Liver (tissue), 3 donors: Measurements from ENCODE around the gene SEMA4D.

Experiments used
- ATF3 ChIP-seq: IDR thresholded peaks from 2 replicates; pipeline ENCODE4 v1.6.1; 2016; ENCODE audit warnings: antibody characterized with exemption
- CTCF ChIP-seq: fragments of 150-350 bp; IDR thresholded peaks from 2 replicates; pipeline ENCODE4 v1.5.1; 2017; ENCODE audit warnings: improper control_type of control experiment, low read depth, low read length; ENCODE audit not compliant: missing input control
- JUND ChIP-seq, 2 donors: IDR thresholded peaks; 2 replicates each; pipeline ENCODE4 v1.6.1; 2016; ENCODE audit warnings: antibody characterized with exemption in 2 of 2
- MAX ChIP-seq: IDR thresholded peaks from 2 replicates; pipeline ENCODE4 v1.6.1; 2016; ENCODE audit warnings: antibody characterized with exemption
- TAF1 ChIP-seq: conservative IDR thresholded peaks from 2 replicates; pipeline ENCODE4 v1.6.1; 2016; ENCODE audit warnings: antibody characterized with exemption, mild to moderate bottlenecking
- YY1 ChIP-seq: IDR thresholded peaks from 2 replicates; pipeline ENCODE4 v1.6.1; 2016; ENCODE audit warnings: antibody characterized with exemption, mild to moderate bottlenecking
- ZBTB33 ChIP-seq: IDR thresholded peaks from 2 replicates; pipeline ENCODE4 v1.6.1; 2016; ENCODE audit warnings: antibody characterized with exemption
- donor health status: healthy.
- donor health status: healthy.

GRCh38 chr9:89478821-89479668 is 18.9 kb downstream of the SEMA4D start:
- TF ChIP-seq YY1 (no peak), ZBTB33 (no peak), JUND (IDR thresholded peaks at IDR 0.05) (no peak), CTCF (no peak), TAF1 (no peak), ATF3 (no peak), MAX (no peak)
